ENCODE data around the gene CAMTA1.

- no peak for TF ChIP-seq POLR2A (IDR thresholded peaks at IDR 0.05; ENCODE audit: low read length)
- TF ChIP-seq GATA1 (IDR thresholded peaks at IDR 0.05; ENCODE audit: low read depth, low read length), result no peak
Observed at GRCh38 chr1:7690496-7691182, 905.4 kb downstream of the CAMTA1 start.

Data from erythroblast (primary cell).